H1 (cell line): ENCODE data around the gene HLA-A.

Source experiments
- ATF3 ChIP-seq: IDR thresholded peaks from 2 replicates; pipeline ENCODE4 v1.6.1; 2011; ENCODE audit warnings: low read depth, mild to moderate bottlenecking, low read length; ENCODE audit not compliant: insufficient read depth
- SRF ChIP-seq: IDR thresholded peaks from 2 replicates; pipeline ENCODE4 v1.6.1; 2011; ENCODE audit warnings: mild to moderate bottlenecking, low read depth, low read length, moderate library complexity

GRCh38 chr6:29958046-29958445 lies 15.7 kb downstream of the HLA-A start:
- TF ChIP-seq ATF3 (no peak), SRF (no peak)
